ENCODE results near the gene KCNT2.

KCNT2 gene

DNA sequence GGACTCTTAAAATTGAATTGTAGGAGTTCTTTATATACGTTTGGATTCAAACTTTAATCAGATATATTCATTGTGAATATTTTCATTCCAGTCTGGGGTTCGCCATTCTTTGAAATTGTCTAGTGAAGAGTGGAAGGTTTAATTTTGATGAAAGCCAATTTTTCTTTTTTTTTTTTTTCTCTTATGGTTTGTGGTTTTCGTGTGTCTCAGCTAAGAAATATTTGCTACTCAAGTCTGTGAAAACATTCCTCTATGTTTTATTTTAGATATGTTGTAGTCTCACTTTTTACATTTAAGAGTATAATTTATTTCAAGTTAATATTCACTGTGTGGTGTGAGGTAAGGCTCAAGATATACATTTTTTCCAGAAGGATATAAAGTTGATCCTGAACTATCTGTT is 220.5 kb downstream of the KCNT2 start:
- no peak for DNase-seq

DNA sequence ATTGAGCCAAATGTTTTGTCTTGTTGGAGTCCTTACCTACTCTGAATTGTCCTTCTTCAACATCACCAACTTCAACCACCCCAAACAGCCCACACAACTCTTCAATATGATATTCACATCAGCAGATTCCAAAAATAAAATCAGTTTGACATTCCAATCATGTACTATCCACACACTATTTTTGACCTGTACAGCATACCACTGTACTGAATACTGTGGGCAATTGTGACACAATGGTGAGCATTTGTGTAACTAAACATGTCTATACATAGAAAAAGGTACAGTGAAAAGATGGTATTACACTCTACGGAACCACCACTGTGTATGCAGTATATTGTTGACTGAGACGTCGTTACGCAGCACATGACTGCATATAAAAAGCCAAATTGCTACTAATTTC is 223.1 kb downstream of the KCNT2 start:
- no peak for DNase-seq

- DNase-seq = no peak
Measured at GRCh38 chr1:196382383-196382782, 225.9 kb downstream of the KCNT2 start.

GRCh38 chr1:196381544-196381943 is 226.7 kb downstream of the KCNT2 start:
- no peak for DNase-seq

GRCh38 chr1:196380316-196380715 is 227.9 kb downstream of the KCNT2 start:
- no peak for DNase-seq

- no peak for DNase-seq
Measured at GRCh38 chr1:196377811-196378210, 230.4 kb downstream of the KCNT2 start.

- no peak for DNase-seq
Measured at GRCh38 chr1:196376630-196377328, 231.5 kb downstream of the KCNT2 start.

DNA sequence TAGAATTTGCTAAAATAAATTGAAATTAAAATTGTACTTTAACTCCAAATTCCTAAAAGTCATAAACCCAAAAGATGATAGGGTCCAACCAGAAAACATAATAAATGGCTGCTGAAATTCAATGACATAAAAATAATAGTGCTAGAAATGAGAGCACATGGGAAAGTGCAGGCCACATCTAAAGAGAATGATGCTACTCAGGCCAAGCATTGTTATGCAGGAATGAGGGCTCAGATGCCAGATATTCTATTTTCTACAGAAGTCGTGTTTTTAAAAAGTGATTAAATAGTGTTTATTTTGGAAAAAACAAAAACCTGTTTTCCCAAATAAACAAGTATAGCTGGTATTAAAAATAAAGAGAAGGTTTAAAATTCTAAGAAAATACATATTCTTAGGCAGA is 234.4 kb downstream of the KCNT2 start:
- no peak for DNase-seq

DNA sequence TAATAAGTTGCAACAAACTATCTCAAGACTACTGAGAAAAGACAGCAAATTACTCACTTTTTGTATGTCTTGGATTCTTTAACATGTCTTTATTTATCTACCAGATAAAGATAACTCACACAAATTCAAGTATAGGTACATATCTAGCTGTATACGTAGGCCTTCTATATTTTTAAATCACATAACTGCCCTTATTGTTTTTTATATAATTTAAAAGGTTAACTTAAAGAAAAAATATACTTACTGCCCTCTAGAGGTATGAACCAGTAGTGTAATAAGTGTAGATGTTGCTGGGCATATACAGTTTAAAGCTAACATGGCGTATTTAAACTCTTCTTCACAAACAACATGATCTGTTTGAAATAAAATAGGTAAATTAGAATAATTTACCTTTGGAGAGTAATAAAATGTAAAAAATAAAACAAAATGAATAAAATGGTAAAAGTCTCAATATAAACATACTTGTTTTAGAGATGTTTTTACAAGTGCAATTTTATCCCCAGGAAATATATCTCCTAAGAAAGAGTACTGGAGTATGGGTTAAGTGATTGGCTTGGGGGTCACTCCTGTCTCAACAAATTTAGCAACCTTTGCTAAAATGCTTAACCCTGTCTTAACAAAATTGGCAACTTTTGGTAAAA is 235.2 kb downstream of the KCNT2 start:
- DNase-seq = no peak

DNA sequence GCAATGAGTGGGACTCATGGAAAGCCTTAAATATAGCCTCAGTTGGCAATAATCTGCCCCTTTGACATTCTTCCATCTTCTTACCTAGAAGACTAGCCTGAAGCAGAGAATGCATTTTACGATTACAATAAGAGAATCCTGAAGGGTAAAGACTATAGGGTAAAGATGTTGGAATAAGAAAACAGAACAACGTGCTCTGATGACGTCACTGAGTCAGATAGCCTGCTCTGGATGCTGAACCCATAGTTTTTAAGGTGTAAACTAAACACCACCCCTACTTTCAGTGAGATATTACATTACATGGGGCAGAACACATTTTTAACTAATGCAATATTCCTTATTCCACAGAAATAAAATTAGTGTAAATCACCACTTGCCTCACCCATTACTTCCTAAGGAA is 240.4 kb downstream of the KCNT2 start:
- no peak for DNase-seq

- no peak for DNase-seq
Measured at GRCh38 chr1:196366817-196367495, 241.3 kb downstream of the KCNT2 start.

DNA sequence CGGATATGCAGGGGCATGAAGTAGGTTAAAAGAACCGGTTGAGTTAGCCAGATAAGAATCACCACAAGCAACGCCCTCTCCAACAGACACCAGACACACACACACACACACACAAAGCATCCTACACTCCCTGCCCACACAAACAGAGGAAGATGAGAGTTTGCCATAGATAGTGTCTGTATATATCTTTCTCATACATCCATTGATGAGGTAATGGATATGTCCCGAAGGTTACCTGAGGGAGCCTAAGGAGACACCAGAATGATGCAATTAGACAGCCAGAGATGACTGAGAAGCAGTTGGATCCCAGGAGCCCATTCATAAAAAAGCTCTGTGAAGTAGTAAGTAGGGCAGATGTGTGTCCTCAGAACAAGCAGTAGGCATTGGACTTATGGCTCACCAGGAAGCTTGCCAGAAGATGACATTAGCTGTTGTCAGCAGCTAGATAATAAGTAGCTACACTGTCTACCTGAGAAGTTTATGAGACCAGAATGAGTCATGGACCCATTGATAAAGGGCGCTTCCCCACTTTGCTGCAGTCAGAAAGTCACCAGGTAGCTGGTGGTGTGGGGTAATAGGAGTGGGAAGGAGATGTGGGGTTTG is 247.0 kb downstream of the KCNT2 start:
- DNase-seq = no peak

DNA sequence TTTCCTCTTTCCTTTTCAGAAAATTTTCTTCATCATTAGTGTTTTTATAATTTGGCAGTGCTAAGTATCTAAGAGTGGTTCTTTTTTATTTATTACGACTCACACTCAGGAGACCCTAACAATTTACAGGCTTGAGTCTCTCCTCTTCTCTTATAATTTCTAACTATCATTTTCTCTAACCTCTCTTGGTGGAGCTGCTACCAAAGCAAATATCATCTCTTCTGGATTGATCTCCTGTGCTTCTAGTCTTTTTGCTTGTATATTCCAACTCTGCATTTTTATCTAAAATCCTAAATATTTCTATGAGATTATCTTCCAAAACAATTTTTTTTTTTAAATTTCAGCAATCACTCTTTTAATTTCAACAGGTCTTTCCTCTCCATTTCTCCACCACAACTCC is 250.3 kb downstream of the KCNT2 start:
- DNase-seq = no peak

GRCh38 chr1:196355206-196355786 is 252.9 kb downstream of the KCNT2 start:
- DNase-seq = no peak

DNA sequence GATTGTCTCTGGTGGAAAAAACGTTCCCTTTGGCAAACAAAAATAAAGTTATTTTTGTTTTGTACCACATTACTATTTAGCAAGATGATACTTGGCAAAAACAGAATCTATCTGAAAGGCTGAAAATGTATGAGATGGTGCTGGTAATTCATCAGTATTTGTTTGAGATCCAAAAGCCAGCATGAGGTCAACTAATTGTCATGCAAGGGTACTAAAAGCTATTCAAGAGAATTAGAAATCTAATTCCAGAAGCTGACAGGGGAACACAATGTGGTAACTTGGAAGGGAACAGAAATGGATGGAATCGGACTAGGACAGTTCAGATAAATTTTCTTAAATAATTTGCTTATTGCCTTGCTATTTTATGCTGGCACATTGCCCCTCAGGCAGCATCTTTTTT is 263.8 kb downstream of the KCNT2 start:
- no peak for DNase-seq

- no peak for DNase-seq
Measured at GRCh38 chr1:196324345-196324744, 283.9 kb downstream of the KCNT2 start.

DNA sequence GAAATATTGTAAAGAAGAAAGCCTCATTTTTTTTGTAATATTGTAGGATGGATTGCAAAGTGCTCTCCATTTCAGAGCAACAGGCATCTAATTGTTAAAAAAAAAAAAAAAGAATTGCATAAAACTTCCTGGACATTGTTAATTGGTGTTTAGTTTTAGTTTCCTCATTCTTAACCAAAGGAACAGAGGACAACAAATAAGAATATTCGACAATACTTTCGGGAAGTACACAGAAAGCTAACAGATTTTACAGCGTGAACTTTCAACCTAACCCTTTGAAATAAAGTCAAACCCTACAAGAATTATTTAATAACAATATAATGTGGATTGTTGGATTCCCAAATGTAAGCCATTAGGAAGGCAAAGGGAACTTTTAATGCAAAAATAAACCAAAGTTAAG is 284.4 kb downstream of the KCNT2 start:
- no peak for DNase-seq

GRCh38 chr1:196319301-196319700 is 288.9 kb downstream of the KCNT2 start:
- DNase-seq = no peak

DNA sequence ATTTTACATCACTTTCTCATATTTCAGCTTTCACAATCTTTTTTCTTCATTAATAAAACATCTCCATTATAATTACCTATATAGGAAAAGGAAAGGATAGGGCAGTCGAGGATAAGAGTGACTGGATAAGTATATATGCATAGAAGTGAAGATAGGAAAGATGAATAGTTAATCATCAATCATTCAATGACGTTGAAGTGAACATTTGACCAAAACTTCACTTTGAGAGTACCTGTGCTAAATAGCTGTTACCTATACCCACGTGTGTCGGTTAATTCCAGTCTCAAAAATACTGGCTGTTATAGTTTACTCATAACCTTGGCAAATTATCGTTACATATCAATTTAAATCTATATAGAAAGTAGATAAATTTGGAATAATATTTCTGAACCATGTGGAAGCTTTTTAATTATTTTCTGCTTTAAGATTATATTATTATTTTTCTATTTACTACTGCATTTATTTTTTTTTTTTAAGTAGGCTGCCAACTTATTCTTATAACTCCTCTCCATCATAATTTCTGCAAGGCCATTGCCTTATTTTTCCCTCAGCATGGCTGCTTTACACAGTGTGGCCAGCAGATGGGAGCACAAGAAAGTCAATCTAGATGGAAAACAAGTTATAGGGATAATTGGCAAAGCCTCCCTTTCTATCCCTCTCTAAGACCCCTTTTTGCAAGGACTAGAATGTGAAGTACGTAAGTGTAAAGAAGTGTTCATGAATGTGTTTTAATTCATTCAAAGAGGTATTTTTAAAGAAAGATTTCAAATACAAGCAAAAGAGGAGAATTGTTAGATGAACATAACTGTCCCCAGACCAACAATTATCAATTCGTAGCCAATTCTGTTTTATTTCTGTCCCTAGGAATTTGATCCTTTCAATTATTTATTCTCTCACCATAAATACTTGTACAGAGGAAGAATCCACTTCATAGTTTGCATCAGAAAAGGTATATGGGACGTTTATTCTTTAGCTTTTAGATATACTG is 290.4 kb downstream of the KCNT2 start:
- no peak for DNase-seq

DNA sequence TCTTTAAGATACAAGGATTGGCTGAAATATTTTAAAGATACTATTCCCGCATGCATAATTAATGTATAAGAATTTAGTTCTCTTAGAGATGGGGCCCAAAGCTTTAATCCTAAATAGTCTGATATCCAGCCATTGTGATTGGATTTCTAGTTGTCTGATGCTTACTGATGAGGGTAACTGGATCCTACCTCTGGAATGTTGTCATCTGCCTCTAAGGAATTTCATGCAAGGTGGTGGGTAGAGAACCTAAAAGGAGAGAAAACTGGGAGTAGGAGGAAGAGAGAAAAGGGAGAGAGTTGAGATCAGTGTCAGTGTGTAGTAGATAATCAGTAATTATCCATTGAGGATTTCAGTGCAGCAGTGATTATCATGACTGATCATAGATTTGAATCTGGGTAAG is 295.5 kb downstream of the KCNT2 start:
- no peak for DNase-seq

DNA sequence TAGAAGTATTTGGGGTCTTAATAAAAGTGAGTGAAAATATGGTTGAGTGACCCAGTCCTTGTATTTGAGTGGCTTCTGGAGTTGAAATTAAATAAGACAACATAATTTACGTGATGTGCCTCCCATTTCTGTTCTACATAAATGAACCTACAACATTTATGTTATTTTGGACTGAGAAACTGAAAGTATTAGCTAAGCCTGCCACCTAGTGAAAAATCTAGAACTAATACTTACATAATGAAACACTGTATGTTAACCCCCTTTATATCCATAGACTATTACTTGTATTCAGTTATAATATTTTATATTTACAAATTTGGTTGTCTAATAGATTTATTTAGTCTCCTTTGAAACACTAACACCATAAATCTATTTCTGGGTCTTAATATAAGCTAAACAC is 298.9 kb downstream of the KCNT2 start:
- DNase-seq = no peak

DNA sequence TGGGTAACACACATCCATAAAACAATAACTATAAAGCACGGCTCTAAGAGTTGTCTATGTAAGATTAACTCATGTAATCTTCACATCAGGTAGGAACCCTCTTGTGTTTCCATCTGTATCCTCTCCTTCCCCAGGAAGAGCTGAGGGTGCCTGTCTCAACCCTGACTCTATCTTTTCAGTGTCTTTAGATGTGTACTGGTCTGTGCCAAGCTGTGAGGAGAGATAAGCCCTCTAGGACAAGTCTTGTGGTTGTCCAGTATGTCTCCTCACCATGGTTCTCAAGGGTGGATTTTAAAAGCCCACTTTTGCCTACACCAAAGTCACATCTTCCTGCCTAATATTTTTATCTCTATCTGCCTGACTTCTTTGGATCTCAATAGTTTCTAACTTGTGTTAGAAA is 300.1 kb downstream of the KCNT2 start:
- DNase-seq = no peak
